Parathyroid adenoma (tissue), 2 donors: ENCODE results near the gene KLKB1.
A peak's percentile ranks its signal among the peaks of the same experiment; 100 is the strongest.

Experiments used
- H2AFZ ChIP-seq: fragments of 300-600 bp; sonication (generic); one replicate; pipeline ENCODE4 v1.7.0; 2017; ENCODE audit warnings: antibody characterized with exemption, mild to moderate bottlenecking
- H3K27ac ChIP-seq: fragments of 300-600 bp; sonication (generic); one replicate; pipeline ENCODE4 v1.7.0; 2017
- H3K27me3 ChIP-seq: fragments of 300-600 bp; sonication (generic); one replicate; pipeline ENCODE4 v1.7.0; 2017; ENCODE audit warnings: low read length; ENCODE audit not compliant: control insufficient read depth, insufficient read depth
- H3K36me3 ChIP-seq: fragments of 300-600 bp; sonication (generic); one replicate; pipeline ENCODE4 v1.7.0; 2017; ENCODE audit warnings: low read length; ENCODE audit not compliant: control insufficient read depth, insufficient read depth
- H3K4me1 ChIP-seq: fragments of 300-600 bp; sonication (generic); one replicate; pipeline ENCODE4 v1.7.0; 2017; ENCODE audit warnings: control low read depth
- H3K4me2 ChIP-seq: fragments of 300-600 bp; sonication (generic); one replicate; pipeline ENCODE4 v1.7.0; 2017; ENCODE audit warnings: low read length
- H3K4me3 ChIP-seq: fragments of 300-600 bp; sonication (generic); one replicate; pipeline ENCODE4 v1.7.0; 2017; ENCODE audit warnings: low read depth, low read length
- H3K79me2 ChIP-seq: fragments of 300-600 bp; sonication (generic); one replicate; pipeline ENCODE4 v1.7.0; 2017; ENCODE audit warnings: control low read depth
- H3K9ac ChIP-seq: fragments of 300-600 bp; sonication (generic); one replicate; pipeline ENCODE4 v1.7.0; 2017; ENCODE audit warnings: mild to moderate bottlenecking
- H3K9me3 ChIP-seq: fragments of 300-600 bp; sonication (generic); one replicate; pipeline ENCODE4 v1.7.0; 2017; ENCODE audit warnings: low read length; ENCODE audit not compliant: control insufficient read depth
- CTCF ChIP-seq: fragments of 300-600 bp; sonication (generic); IDR thresholded peaks from one replicate; pipeline ENCODE4 v1.7.0; 2017; ENCODE audit warnings: antibody characterized with exemption, mild to moderate bottlenecking
- donor health status: primary hyperparathyroidism.

Gene KLKB1

DNA sequence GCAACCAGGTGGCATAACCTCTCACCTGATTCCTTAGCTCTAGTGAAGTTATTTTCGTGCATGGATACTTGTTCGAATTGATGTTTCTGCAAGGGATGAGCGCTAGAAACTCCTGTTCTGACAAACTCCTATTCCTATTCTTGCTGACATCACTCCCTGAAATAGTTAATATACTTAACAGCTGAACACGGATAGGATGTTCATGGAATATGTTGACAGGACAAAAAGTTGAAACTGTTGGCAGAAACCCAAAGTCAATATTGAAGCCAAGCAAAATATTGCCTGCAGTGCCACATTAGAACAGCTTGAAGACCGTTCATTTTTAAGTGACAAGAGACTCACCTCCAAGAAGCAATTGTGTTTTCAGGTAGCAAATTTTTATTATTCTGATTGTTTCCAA is at the start of gene KLKB1:
TSS of gene KLKB1 (plus strand) at position 287 of the 400 bp plus-strand sequence. CDS start 689 bp downstream, outside the sequence.
- no peak within 1 kb of the TSS for H3K4me2 ChIP-seq
- H3K9me3 ChIP-seq = no peaks in the 10 kb centered on the region
- no peaks in the 10 kb centered on the region for H3K27me3 ChIP-seq
- no peaks in the 10 kb centered on the region for H3K4me1 ChIP-seq
- H3K9ac ChIP-seq = no peak within 1 kb of the TSS
- no peak within 1 kb of the TSS for H3K4me3 ChIP-seq
- no peaks in the 10 kb centered on the region for H3K36me3 ChIP-seq
- TF ChIP-seq CTCF = no peak
- no peak within 1 kb of the TSS for H3K27ac ChIP-seq
- no peak within 1 kb of the TSS for H2AFZ ChIP-seq
- no peaks in the 10 kb centered on the region for H3K79me2 ChIP-seq

DNA sequence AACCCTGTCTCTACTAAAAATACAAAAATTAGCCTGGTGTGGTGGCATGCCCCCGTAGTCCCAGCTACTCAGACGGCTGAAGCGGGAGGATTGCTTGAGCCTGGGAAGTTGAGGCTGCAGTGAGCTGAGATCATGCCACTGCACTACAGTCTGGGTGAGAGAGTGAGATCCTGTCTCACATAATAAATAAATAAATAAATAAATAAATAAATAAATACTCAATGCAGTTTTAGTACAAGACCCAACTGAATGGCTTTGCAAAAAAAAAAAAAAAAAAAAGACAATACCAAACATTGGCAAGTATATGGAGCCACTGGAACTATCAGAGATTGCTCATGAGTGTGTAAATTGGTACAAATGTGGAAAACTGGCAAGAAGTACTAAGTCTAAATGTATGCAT is 39.2 kb upstream of the KLKB1 start:
- Histone ChIP-seq H3K4me2 (no peak overlapping the region), H3K79me2 (no peaks in the 10 kb centered on the region), H3K4me1 (no peaks in the 10 kb centered on the region), H3K9me3 (no peaks in the 10 kb centered on the region), H3K9ac (no peak overlapping the region), H3K36me3 (no peaks in the 10 kb centered on the region), H3K4me3 (no peak overlapping the region), H3K27me3 (no peaks in the 10 kb centered on the region), H2AFZ (no peak overlapping the region), H3K27ac (no peak overlapping the region)
- no peak for TF ChIP-seq CTCF

DNA sequence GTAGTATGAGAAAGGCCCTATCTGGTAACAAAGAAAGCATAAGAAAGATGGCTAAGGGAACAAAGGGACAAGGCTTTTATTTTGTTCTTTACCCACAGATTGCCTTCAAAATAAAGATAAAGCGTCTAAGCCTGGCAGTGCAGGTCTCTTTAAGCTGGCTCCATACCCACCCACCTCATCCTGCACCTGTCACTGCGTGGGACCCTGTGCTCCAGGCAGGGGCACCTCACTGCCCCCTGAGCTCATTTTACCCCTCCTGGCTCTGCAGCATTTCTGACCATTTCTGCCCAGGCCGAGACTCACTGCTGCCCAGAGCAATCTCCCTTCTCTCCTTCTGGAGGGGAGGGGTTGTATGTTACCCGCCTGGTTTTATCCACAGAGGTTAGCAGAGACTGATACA is 37.7 kb upstream of the KLKB1 start:
- peak overlapping the region; percentile 72 for H3K4me3 ChIP-seq
- no peak overlapping the region for H3K9ac ChIP-seq
- no peak overlapping the region for H3K27ac ChIP-seq
- no peak overlapping the region for H3K4me2 ChIP-seq
- H3K79me2 ChIP-seq = no peaks in the 10 kb centered on the region
- no peaks in the 10 kb centered on the region for H3K36me3 ChIP-seq
- TF ChIP-seq CTCF = no peak
- no peaks in the 10 kb centered on the region for H3K9me3 ChIP-seq
- no peaks in the 10 kb centered on the region for H3K27me3 ChIP-seq
- no peaks in the 10 kb centered on the region for H3K4me1 ChIP-seq
- no peak overlapping the region for H2AFZ ChIP-seq

DNA sequence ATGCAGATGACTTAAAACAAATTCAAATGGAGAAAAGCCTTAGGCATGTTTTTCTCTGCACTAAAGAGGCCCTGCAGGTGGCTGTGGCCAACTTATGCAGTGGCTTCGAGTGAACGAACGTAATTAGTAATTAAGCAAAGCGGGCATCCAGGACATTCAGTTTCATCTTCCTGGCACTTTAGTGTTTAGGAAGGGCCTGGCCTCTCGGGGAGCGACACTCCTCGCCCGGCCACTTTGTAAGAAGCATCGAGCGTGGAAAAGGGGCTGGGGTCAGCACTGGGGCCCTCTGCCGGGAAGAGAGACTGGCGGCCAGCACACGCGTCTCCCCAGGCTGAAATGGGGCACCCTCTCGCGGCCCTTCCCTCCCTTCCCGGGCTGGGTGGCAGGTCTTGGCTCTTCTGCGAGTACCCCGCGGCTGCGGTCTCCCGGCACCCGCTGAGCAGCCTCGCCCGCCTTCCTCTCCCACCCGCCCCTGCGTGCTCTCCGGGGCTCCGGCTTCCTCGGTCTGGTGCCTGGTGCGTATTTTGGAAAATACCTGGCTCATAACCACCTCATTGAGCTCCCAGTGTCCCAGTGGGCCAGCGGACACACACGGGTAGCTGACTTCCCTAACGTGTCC is 36.6 kb upstream of the KLKB1 start:
- Histone ChIP-seq H2AFZ (peak overlapping the region; percentile 91), H3K9ac (peak overlapping the region; percentile 35), H3K27ac (peak overlapping the region; percentile 90), H3K4me3 (peak overlapping the region; percentile 72), H3K36me3 (no peaks in the 10 kb centered on the region), H3K4me1 (no peaks in the 10 kb centered on the region), H3K4me2 (peak overlapping the region; percentile 82), H3K27me3 (no peaks in the 10 kb centered on the region), H3K9me3 (no peaks in the 10 kb centered on the region), H3K79me2 (no peaks in the 10 kb centered on the region)
- TF ChIP-seq CTCF = no peak
